IPS DF 4.7 (cell line): ENCODE results near the gene CIRBP.

Experiments used
- DNase-seq: peaks from one replicate; pipeline ENCODE4 v3.0.0-alpha.2; 2013; ENCODE audit warnings: low spot score; ENCODE audit errors: extremely low read depth

Gene CIRBP

DNA sequence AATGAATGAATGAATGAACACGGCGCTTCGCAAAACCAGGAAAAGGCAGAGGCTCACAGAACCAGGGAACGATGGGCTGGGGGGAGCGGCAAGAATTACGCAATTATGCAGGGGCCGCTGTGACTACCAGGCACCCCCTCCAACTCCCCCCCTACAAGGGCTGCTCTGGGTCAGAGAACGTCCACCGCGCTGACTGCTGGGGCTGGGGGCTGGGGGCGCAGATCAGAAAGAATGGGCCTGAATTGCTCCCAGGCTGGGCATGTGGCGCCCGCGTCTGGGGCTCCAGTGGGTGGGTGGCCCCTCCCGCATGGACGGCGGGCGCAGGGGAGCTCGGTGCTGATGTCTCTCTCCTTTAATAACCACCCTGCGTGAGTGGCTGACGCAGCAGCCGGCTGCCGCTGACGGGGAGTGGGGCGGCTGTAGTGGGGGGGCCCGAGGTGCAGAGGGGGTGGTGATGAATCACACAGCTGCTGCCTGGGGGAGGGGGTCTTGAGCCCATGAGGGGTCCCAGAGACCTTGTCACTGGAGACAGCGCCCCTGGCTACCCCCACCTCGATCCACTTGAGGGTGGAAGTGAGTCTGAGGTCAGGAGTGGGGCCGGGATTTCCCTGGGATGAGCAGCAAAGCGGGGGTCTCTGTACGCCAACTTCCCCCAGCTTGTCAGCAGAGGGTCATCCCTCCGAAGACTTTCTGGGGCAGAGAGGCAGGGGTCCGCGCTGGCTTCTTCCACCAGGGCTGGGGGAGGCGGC, 1.5 kb upstream of the CIRBP start:
- no peak for DNase-seq

DNA sequence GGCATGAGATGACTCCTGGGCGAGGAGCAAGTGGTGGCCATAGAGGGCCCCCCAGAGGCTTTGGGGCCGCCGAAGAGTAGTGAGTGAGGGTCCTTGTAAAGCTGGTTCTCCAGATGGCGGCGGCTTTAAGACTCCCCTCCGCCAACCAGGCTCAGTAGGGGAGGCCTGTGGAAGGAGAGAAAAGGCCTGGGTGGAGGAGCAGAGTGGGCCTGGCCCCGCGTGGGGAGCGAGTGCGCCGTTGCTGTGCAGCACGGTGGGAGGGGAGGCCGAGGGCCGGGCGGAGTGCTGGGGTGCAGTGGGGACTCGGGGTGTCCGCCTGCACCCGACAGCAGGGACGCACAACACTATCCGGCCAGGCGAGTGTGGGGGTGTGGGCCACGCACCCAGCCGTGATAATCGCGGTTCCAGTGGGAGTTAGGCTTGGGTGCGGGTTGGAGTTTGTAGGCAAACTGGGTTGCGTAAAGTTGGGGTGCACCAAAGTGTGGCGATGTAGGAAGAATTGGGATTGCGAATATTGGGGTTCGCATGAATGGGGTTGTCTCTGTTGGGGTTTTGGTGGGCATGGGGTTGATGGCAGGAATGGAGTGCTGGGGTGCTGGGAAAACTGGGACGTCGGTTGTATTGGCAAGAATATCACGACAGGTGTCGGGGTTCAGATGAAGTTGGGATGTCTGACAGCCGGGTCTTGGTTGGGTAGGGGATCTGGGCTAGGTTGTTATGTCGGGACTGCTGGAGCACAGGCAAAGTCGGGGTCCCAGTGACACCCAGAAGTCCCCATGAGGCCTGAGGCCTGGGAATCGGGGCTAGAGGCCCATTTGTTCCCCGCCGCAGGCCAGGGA, 687 bp upstream of the CIRBP start:
- DNase-seq, result no peak

DNA sequence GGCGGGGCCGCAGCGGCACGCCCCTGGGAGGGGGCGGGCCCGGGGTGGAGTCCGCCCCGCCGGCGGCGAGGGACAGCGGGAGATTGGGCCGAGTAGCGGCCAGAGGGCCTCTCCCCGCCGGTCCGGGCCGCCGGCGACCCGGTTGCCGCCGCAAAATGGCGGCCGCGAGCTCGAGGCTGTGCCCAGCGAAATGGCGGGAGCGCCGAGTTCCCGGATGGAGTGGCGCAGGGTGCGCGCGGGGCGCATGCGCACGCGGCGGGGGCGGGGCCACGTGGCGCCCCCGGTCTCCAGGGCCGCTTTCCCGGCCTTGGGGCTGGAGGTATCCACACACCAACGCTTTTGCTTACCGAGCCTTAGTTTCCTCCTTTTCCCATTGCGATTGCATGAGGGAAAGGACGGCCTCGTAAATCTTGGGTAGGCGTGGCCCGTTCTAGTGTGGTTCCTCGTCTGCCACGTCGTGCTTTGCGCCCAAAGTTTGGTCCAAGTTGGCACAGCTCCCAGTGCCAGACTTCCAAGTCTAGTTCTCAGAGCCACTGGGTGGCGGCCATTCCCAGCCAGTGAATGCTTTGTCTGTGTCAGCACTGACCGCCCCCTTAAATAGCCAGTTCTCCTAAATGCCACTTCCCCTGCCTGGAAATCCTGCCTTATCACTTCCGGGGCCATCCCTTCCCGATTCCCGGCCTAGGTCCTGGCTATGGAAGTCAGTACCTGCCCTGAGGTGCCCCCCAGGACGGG, 513 bp downstream of the CIRBP start:
- DNase-seq, result no peak

DNA sequence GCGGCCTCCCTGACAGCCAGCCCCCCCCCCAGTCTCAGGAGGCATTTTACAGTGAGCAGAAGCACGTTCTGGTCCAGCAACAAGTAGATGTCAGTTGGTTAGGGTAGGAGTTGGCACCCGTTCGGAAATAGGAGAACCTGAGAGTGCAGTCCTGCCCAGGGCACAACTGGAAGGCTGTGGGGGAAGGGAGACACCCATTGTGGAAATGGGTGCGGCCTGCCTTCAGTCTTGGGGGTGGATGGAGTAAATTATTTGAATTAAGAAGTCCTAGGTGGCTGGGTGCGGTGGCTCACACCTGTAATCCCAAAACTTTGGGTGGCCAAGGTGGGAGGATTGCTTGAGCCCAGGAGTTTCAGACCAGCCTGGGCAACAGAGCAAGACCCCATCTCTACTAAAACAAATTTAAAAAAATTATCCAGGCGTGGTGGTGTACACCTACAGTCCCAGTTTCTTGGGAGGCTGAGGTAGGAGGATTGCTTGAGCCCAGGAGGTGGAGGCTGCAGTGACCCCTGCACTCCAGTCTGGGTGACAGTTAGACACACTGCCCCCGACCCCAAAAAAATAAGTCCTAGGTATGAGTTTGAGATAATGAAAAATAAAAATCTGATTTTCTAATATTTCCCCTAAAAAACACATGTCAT, 1.2 kb downstream of the CIRBP start:
- DNase-seq, result no peak

DNA sequence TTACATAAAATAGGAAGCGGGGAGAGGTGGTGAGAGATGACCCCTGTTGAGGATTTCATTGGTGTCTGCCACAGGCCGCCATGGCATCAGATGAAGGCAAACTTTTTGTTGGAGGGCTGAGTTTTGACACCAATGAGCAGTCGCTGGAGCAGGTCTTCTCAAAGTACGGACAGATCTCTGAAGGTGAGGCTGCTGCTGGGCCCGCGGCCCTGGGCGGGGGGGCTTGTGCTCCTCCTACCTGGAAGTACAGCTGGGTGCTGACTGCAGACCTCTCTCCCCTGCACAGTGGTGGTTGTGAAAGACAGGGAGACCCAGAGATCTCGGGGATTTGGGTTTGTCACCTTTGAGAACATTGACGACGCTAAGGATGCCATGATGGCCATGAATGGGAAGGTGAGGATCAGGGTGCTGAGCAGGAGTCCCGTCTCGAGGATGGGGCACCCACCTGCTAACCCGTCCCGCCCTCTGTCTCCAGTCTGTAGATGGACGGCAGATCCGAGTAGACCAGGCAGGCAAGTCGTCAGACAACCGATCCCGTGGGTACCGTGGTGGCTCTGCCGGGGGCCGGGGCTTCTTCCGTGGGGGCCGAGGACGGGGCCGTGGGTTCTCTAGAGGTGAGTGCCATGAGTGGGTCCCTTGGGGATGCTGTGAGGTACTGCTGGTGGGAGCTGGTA, 1.9 kb downstream of the CIRBP start:
- DNase-seq, result no peak

DNA sequence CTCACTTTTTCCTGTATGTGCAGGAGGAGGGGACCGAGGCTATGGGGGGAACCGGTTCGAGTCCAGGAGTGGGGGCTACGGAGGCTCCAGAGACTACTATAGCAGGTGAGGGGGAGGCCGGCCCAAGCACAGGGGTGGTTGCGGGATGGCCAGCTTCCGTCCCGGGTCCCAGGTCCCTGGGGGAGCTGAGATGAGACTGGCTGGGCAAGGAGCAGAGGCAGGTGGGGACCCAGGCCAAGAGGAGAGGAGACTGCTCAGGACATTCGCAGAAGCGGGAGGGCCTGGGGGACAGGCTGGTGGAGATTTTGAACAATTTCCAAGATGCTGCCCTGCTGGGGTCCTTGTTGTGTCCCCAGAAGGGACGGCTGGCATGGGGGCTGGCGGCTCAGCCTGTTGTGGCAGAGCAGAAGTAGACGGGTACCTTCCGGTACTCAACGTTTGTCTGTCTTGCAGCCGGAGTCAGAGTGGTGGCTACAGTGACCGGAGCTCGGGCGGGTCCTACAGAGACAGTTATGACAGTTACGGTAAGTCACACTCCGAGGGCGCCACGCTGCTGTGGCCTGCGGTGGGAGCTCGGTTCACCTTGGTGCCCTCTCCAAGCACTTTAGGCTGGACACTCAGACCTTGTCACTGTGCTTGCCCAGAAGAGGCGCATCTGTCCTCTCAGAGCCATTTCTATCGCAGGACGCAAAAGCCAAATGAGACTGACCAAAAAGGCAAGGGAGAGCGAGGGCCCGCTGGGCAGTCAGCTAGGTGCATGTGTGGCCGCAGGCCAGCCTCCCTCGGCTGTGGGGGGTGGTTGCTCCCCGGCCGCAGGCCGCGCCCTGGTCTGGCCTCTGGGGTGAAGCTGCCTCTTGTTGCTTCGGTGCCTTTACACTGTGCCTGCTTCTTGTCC, 2.6 kb downstream of the CIRBP start:
- no peak for DNase-seq

DNA sequence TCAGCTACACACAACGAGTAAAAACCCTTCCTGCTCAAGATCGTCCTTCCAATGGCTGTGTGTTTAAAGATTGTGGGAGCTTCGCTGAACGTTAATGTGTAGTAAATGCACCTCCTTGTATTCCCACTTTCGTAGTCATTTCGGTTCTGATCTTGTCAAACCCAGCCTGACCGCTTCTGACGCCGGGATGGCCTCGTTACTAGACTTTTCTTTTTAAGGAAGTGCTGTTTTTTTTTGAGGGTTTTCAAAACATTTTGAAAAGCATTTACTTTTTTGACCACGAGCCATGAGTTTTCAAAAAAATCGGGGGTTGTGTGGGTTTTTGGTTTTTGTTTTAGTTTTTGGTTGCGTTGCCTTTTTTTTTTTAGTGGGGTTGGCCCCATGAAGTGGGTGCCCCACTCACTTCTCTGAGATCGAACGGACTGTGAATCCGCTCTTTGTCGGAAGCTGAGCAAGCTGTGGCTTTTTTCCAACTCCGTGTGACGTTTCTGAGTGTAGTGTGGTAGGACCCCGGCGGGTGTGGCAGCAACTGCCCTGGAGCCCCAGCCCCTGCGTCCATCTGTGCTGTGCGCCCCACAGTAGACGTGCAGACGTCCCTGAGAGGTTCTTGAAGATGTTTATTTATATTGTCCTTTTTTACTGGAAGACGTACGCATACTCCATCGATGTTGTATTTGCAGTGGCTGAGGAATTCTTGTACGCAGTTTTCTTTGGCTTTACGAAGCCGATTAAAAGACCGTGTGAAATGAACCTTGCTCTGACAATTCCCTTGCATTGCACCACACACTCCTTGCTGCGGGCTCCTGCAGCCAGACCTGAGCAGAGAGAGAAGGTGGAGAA, 3.5 kb downstream of the CIRBP start:
- no peak for DNase-seq

DNA sequence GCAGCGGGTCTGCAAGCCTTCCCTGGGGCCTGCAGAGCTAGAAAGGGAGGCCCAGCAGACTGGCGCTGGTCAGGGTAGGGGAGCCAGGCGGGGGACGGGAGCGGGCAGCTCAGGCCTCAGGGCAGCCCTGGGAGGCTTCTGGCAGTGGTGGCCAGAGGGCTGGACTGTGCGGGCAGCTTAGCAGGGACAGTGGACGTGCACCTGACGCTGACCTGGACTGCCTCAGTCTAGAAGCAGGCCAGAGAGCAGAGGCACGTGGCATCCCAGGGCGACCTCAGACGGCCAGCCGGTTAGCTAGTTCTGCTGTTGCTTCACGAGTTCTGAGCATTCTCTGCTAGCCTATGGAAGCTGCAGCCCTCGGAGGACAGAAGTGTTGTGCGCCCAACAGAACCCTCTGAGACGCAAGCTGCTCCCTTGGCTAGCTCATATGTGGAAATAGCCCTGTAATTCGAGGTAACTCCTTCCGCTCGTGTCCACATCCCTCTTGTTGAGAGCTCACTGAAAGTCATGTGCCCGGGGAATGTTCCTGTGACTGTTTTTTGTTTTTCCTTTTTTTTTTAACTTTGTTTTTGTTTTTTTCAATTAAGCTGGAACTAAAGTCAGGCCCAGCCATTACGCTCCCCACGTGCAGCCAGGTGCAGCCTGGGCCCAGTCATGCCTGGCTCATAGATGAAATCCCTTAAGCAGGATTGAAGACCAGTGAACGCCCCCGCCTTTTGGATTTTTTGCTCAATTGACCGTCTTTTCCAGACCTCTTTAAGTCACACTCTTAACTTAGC, 4.3 kb downstream of the CIRBP start:
- DNase-seq, result no peak

DNA sequence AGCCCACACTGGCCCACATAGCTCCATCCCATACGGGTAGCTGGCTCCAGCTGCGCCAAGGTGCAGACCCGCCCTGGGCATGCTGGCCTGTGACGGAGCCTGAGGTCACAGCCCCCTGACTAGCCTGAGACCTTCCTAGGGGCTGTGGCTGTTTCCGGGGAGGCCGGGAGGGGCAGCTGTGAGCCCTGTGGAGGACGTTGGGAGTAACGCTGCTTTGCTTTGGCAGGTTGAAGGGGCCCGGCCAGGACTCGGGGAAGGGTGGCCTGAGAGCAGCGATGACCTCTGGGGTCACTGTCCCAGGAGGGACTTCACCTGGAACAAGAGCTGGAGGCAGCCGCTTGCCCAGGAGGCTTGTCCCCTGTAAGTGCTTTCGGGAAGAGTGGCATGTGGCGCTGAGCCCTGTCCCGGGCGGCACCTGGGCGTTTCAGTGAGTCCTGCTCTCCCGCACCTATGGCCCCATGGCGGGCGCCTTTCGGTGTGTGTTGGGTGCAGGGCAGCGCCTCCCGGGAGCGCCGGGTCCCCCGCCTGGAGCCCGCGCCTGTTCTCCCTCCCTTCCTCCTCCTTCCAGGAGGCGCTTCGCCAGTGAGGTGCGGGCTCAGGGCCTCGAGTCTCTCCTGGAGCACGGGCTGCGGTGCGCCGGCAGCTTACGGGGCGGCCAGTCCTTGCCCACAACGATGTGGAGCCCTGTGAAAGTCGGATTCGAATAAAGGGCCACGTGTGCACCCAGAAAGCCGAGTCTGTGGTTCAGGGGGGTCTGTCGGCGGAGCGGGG, 5.1 kb downstream of the CIRBP start:
- no peak for DNase-seq

DNA sequence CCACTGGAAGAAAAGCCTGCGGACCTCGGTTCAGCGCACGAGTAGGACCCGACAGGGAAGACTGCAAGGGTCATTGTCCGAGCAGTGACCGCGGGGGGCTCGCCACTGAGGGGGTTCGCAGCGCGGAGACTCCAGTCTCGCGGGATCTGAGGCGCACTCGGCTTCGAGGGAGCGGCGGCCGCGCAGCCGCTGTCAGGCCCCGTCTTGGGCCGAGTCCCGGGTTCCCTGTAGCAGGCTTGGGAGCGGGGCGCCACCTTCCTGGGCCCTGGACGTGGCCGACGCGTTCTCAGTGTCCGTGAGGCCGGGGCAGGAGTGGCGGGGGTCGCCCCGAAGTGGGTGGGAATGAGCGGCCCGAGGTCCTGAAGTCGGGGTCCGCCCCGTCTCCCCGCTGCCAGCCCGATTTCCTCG, 5.7 kb downstream of the CIRBP start:
- no peak for DNase-seq

DNA sequence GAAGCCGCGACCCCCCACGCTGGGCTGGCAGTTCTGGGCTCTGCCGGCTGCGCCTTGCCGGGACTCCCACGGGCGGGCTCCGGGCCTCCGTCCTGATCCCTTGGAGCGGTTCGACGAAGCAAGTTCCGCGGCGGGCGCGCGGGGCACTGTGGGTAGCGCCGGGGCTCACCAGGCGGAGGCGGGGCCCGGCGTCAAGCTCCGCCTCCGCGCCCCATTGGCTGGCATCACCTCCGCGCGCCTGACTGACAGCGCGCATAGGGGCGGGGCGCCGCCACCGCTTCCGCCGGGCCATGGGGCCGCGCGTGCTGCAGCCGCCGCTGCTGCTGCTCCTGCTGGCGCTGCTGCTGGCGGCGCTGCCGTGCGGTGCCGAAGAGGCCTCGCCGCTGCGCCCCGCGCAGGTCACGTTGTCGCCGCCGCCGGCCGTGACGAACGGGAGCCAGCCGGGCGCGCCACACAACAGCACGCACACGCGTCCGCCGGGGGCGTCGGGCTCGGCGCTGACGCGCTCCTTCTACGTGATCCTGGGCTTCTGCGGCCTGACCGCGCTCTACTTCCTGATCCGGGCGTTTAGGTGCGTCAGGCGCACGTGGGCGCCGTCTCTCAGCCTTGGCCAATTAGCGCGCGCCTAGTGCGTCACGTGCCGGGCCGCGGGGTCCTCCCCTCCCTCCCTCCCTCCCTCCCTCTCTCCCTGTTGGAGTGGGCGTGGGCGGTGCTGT, 6.3 kb downstream of the CIRBP start, which contains the start of gene FAM174C:
Gene FAM174C, plus strand, starts transcription at position 271 of the 716 bp plus-strand sequence. Its CDS starts 20 bp downstream, at position 291.
- no peak for DNase-seq

DNA sequence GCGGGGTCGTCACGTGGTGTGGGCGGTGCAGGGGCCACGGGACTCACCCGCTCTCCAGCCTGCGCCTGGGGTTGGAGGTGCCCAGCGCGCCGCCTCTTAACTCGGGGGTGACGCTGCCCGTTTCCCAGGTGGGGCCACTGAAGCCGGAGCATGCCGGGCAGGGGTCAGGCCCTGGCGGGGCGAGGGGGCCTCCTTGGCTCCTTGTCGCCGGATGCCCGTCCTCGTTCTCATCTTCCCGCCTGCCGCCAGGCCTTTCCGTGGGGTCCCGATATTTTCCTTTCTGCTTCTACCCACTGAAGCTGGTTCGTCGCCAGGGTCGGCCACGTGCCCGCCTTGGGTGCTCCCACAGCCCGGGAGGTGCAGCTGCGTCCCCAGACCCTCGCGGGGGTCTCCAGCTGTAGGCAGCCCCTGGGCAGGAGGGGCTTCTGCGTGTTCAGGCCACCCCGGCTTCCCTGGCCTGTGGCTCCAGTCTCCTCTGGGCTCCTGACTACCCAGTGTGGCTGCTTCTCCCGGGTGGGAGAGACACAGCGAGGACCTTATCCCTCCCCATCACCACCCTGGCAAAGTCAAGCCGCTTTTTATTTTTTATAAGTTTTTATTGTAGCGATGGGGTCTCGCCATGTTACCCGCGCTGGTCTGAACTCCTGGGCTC, 7.0 kb downstream of the CIRBP start:
- DNase-seq, result no peak

DNA sequence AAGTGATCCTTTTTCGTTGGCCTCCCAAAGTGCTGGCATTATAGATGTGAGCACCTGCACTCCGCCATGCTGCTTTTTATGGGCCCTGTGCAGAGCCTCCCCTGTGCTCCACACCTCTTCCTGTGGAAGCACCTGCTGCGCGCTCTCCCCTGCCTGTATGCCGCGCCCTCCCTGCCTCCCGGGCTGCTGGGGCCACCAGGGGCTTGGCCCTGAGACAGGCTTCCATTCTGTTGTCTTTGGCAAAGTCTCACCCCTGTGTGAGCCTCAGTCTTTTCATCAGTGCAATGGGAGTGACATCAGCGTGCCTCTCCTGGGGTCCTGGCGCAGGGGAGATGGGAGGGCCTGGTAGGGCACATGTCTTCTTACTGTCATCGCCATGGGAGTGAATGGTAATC, 7.5 kb downstream of the CIRBP start:
- DNase-seq, result no peak

DNA sequence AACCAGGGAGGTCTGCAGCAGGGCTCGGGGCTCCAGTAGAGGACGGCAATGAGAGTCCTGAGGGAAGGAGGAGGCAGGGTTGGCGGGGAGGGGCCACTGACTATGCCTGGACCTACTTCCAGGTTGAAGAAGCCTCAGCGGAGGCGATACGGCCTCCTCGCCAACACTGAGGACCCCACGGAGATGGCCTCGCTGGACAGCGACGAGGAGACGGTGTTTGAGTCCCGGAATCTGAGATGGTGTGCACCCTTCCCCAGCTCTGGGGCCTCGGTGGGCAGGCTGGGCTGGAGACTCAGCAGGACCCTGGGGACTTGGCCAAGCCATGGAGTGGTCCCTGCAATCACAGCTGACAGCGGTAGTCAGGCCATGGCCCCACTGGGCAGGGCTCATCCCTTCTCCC, 7.9 kb downstream of the CIRBP start:
- no peak for DNase-seq

DNA sequence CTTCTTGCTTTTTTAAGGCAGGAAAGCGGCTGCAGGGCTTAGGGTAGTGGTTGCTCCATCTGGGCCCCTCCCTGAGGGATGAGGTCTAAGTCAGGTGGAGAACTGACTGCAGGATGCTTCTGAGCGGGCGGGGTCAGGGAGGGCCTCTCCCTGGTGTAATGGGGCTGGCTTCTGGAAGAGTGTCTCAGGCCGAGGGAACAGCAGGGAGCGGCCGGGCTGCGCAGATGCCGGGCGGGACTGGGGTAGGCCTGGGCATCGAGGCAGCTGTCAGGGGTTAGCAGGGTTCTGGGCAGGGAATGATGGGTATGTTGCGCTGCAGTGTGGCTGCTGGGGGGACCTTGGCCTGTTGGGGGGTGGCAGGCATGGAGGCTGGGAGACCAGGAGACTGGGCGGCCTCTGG, 8.9 kb downstream of the CIRBP start:
- no peak for DNase-seq
